ENCODE results near the gene BTBD9. TPM values are rescaled to one million over a fixed set of nuclear protein-coding genes. Genes with fewer than 3 reads are reported as not detected.

Gene BTBD9
- total RNA-seq, 1 donor from 2014 or later: 47.9 TPM

GRCh38 chr6:38244869-38245268, 394.9 kb downstream of the BTBD9 start:
- Histone ChIP-seq H3K4me3 (no peak overlapping the region), H3K27ac (no peak overlapping the region), H3K36me3 (no peaks in the 10 kb centered on the region), H3K4me1 (no peaks in the 10 kb centered on the region), H3K9me3 (no peaks in the 10 kb centered on the region), H3K27me3 (no peaks in the 10 kb centered on the region)
- intact Hi-C loops (cut with DNase I): no loop called here
- TF ChIP-seq, protein P1, sequence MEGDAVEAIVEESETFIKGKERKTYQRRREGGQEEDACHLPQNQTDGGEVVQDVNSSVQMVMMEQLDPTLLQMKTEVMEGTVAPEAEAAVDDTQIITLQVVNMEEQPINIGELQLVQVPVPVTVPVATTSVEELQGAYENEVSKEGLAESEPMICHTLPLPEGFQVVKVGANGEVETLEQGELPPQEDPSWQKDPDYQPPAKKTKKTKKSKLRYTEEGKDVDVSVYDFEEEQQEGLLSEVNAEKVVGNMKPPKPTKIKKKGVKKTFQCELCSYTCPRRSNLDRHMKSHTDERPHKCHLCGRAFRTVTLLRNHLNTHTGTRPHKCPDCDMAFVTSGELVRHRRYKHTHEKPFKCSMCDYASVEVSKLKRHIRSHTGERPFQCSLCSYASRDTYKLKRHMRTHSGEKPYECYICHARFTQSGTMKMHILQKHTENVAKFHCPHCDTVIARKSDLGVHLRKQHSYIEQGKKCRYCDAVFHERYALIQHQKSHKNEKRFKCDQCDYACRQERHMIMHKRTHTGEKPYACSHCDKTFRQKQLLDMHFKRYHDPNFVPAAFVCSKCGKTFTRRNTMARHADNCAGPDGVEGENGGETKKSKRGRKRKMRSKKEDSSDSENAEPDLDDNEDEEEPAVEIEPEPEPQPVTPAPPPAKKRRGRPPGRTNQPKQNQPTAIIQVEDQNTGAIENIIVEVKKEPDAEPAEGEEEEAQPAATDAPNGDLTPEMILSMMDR (IDR thresholded peaks at IDR 0.05): no peak
- DNase-seq (no peak), ATAC-seq (no peak)

GRCh38 chr6:38241200-38241871, 398.4 kb downstream of the BTBD9 start:
- Histone ChIP-seq H3K4me1 (no peaks in the 10 kb centered on the region), H3K27ac (no peak overlapping the region), H3K36me3 (no peaks in the 10 kb centered on the region), H3K27me3 (no peaks in the 10 kb centered on the region), H3K4me3 (no peak overlapping the region), H3K9me3 (no peaks in the 10 kb centered on the region)
- ATAC-seq: no peak
- TF ChIP-seq, protein P1 (IDR thresholded peaks at IDR 0.05): no peak
- DNase-seq: no peak
- intact Hi-C loops (cut with DNase I): no loop called here

DNA sequence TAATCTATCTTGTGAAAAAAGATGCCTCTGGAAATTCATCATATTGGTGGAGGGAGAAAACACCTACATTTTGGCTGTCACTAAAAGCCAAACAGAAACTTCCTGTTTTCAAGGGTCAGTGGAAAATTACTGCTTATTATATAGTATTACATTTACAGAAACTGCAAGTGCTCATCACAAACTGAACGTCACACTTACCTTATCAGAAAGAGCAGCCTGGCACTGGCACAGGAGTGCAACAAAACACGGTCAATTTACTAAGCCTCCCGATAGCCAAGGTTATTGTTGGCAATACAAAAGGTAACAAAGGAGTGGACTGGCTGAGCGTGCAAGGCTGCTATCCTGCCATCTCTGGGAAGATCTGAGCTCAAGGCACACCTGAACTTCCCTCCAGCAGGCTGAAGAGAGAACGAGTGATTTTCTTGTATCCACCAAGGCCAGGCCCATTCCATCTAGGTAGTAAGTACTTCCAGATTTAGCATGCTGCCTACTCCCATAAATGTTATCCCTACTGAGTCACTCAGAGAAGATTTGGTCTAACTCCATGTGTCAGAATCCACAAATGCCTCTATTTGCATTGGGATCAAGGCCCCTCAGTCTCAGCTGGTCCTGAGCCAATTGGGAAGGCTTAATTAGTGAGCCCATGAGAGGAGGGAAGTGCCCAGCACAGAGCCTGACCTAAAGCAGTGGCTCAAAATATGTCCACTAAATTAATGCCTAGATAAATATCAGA, 399.8 kb downstream of the BTBD9 start:
- H3K27ac ChIP-seq: no peak overlapping the region
- no peak overlapping the region for H3K4me3 ChIP-seq
- no peaks in the 10 kb centered on the region for H3K4me1 ChIP-seq
- TF ChIP-seq, protein P1 (IDR thresholded peaks at IDR 0.05): no peak
- no peaks in the 10 kb centered on the region for H3K9me3 ChIP-seq
- intact Hi-C loops (cut with DNase I): no loop called here
- H3K36me3 ChIP-seq: no peaks in the 10 kb centered on the region
- DNase-seq: no peak
- H3K27me3 ChIP-seq: no peaks in the 10 kb centered on the region
- no peak for ATAC-seq

- no peak overlapping the region for H3K4me3 ChIP-seq
- no peak for ATAC-seq
- intact Hi-C loops (cut with DNase I): no loop called here
- no peaks in the 10 kb centered on the region for H3K4me1 ChIP-seq
- no peak overlapping the region for H3K27ac ChIP-seq
- TF ChIP-seq, protein P1 (IDR thresholded peaks at IDR 0.05): no peak
- no peaks in the 10 kb centered on the region for H3K9me3 ChIP-seq
- DNase-seq: no peak
- no peaks in the 10 kb centered on the region for H3K27me3 ChIP-seq
- no peaks in the 10 kb centered on the region for H3K36me3 ChIP-seq
Observed at GRCh38 chr6:38236631-38237030, 403.1 kb downstream of the BTBD9 start.

DNA sequence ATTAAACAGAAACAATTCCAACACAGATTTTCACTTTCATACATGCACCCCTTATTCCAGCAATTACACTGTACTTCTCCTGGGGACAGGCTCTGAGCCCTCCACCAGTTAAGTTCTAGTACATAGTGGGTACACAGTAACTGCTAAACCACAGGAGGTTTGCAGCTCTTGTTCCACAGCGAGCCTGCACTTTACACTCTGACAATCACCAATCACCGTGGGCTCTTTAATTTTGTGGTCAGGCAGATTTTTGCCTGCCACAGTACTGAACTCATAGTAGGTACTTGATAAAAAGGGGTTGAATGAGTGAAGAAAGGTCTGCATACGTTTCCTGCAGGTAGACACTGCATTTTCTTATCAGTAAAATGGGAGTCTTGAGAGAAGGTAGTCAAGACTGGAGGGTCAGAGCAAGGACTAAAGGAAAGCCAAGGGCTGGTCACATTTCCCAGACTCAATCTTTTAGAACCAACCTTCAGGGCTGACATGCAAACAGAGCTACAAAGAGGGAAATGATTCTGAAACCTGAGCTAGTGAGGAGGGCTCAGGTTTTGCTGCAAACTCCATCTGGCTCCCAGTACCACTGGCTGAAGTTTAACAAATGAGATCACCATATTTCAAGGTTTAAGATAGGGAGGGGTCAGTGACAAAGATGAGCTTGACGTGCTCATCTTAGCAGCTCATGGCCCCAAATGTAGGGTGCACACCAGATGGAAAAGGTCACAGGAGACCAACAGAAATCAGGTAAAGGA, 404.6 kb downstream of the BTBD9 start:
- H3K4me3 ChIP-seq: no peak overlapping the region
- DNase-seq (no peak), ATAC-seq (no peak)
- H3K27ac ChIP-seq: no peak overlapping the region
- intact Hi-C loops (cut with DNase I): no loop called here
- no peaks in the 10 kb centered on the region for H3K4me1 ChIP-seq
- H3K9me3 ChIP-seq: no peaks in the 10 kb centered on the region
- no peaks in the 10 kb centered on the region for H3K36me3 ChIP-seq
- TF ChIP-seq, protein P1 (IDR thresholded peaks at IDR 0.05): no peak
- H3K27me3 ChIP-seq: no peaks in the 10 kb centered on the region

Data from upper lobe of right lung (tissue), 1 donor.